ENCODE measurements around the gene OR4D1.
"Not testable (repeated sequence)": the region's sequence is repeated elsewhere in the genome, so short reads cannot be mapped to it uniquely, and the experiment has no call there.

OR4D1 gene

GRCh38 chr17:58147930-58148434, at the start of gene OR4D1:
Gene OR4D1 (plus strand): TSS chr17:58148384. CDS start chr17:58155154, 6,770 bp downstream.
- no peak for DNase-seq

- no peak for DNase-seq
Observed at GRCh38 chr17:58100506-58100905, 47.7 kb upstream of the OR4D1 start.

GRCh38 chr17:58101898-58102297, 46.3 kb upstream of the OR4D1 start:
- not testable (repeated sequence) for DNase-seq

- no peak for DNase-seq
Observed at GRCh38 chr17:58105093-58105492, 43.1 kb upstream of the OR4D1 start.

DNA sequence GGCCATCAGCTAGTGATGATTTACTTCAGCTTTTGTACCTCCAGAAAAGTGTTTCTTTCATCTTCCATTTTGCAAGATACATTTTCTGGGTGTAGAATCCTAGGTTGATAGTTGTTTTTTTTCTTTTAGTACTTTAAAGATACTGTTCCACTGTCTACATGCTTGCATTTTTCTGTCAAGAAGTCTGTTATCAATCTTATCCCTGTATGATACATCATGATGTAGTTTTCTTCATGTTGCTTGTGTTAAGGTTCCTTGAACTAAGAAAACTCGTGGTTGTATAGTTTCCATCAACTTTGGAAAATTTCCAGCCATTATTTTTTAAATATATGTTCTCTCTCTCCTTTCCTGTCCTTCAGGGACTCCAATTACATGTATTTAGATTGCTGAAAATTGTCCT, 40.9 kb upstream of the OR4D1 start:
- DNase-seq: no peak

DNA sequence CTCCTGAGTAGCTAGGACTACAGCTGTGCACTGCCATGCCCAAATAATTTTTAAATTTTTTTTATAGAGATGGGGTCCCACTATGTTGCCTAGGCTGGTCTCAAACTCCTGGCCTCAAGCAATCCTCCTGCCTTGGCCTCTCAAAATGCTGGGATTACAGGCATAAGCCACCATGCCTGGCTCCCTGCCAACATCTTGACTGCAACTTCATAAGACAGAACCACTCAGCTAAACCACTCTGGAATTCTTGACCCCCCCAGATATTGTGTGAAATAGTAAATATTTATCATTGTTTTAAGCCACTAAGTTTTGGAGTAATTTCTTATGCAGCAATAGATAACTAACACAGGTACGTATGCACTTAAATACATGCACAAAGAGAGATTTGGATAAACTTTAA, 39.0 kb upstream of the OR4D1 start:
- DNase-seq: no peak

DNA sequence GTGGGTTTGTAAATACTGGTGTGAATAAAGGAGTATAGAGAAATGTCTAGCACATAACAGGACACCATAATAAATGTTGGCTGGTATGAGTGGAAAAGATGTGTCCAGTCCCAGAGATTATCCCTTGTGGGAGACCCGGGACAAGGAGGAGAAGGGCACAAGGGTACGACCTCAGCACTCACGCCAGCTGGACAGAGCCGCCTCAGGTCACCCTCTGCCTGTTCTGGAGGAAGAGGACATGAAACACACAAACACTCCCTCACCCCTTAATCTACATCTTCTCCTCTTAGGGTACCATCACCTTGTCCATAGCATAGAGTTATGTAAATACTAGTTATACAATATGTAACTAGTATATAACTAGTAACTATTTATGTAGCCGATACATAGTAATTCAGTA, 38.2 kb upstream of the OR4D1 start:
- DNase-seq: no peak

DNA sequence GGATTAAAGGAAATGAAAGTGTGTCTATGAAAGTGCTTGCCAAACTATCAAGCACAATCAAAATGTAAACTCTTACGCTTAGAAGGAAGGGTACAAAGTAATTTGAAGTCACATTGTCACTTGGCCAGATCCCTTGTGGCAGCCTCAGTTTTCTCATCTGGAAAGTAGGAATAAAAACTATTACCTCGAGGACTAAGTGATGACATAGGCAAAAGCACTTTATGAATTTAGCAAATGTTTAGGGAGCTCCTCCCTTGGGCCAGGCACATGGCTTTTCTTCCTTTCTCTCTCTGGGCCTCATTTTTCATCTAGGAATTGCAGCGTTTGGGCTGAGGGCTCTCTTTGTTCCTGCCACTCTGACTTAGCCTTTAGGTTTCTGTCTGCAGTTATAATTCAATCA, 36.5 kb upstream of the OR4D1 start:
- DNase-seq: no peak

DNA sequence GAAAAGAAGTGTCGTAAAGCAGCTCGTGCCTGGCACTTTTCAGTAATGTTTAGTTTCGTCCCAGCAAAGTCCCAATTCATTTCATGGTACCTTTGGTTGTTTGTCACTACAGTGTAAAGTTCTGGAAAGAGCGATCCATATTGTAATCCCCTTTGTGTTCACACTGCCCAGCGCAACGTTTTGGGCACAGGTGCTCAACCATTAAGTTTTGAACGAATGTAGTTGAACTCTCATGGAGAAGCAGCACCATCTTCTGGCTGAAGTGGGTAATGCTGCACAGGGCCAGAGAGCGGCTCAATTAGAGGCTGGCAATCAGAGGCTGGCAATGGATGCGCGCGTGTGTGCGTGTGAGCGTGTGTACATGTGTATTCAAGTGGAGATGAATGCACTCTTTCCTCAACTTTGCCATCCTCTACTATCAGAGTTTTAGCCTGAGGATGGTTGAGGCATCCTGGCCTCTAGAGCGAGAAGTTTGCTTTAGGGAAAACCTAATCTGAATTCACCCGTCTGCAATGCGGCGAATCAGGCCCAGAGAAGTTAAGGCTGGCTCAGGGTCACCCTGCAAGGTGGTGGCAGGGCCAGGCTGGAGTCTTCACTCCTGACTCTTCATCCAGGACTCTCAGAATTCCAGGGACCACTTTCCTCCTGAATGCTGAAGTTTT, 35.1 kb upstream of the OR4D1 start:
- peak; percentile 52 for DNase-seq

- no peak for DNase-seq
Observed at GRCh38 chr17:58113947-58114346, 34.2 kb upstream of the OR4D1 start.

DNA sequence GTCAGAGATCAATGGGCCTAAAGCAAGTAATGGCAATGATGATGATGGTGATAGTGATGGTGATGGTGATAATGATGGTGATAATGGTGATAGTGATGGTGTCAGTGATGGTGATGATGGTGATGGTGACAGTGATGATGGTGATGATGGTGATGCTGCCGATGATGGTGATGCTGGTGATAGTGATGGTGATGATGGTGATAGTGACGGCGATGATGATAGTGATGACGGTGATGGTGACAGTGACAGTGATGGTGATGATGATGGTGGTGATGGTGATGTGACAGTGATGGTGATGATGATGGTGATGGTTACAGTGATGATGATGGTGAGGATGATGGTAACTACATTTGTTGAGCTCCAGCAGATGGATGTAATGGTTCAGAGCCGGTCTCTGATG, 30.8 kb upstream of the OR4D1 start:
- DNase-seq: no peak

GRCh38 chr17:58119491-58119890, 28.7 kb upstream of the OR4D1 start:
- DNase-seq: no peak

DNA sequence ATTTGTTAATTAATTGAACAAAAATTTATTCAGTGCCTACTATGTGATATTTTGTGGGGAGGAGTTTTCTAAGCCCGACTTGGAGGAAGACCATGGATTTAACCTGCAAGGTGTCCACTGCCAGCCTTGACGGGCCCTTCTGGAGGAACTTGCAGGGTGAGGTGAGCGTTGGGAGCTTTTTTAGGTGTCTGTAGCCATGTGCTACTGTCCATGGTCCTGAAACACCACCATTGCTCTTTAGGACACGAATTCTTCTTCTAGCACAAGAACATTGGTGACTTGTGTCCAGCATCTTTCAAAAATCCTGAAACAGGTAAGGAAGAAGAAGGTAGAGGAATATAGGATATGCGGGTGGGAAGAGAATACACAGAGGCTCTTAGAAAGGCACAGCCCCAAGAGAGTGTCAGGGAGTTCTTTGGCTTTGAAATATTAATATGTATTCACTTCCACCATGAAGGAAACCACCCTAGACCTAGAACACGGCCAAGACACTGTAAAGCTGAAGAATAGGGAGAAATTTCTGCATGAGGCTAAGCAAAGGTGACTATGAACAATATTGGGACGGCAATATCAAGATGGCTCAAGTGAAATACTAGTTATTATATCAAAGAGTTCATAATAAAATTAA, 27.9 kb upstream of the OR4D1 start:
- DNase-seq: peak; percentile 10

DNA sequence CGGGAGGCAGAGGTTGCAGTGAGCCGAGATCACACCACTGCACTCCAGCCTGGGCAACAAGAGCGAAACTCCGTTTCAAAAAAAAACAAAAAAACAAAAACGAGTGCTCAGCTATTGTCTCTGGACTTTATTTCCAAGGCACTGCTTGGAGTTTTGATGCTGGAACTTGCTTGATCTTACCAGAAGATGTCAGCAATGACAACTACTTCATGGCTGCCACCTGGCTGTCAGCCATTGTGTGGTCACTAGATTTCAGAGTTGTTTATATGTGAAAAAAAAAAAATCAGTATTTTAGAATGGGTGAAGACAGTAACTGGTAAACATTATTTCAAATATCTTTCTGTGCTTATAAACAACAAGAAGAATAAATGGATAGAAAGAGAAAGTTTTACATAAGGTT, 26.3 kb upstream of the OR4D1 start:
- peak; percentile 38 for DNase-seq

DNA sequence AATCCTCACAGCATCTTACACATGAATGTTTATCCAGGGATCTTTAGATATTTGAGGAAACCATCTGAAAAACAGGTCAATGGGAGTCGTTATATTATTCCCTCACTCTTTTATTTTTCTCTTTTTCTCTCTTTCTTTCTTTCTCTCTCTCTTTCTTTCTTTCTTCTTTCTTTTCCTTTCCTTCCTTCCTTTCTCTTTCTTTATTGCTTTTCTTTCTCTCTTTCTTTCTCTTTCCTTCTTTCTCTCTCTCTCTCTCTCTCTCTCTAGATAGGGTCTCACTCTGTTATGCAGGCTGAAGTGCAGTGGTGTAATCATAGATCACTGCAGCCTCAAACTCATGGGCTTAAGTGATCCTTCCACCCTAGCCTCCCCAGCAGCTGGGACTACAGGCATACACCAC, 20.3 kb upstream of the OR4D1 start:
- no peak for DNase-seq

- not testable (repeated sequence) for DNase-seq
Observed at GRCh38 chr17:58132697-58133096, 15.5 kb upstream of the OR4D1 start.

DNA sequence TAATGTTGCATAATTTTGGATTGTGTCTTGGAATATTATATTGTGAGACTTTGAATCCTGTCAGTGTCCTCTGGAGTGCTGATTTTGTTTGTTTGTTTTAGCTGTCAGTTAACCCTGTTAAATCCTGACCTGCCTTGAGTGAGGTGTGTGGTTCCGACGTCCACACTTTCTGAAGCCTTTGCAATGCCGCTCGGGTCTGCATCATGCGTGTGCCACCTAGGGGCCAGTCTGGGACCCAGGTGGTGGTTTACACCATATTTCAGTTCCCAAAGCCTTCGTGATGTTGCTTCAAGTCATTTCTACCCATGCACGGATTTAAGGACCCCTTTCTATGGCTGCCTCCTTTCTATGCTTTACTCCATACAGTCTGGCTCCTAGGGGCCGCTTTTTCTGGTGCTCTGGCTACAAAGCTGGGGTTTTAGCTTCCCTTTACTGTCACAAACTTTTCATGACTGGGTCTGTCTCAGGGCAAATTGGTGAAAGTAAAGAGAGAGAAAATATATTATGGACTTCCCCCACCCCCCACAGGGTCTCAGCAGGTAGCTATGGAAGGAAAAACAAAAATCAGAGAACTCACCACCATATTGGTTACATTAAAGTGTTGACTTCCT, 11.4 kb upstream of the OR4D1 start:
- DNase-seq: no peak

- no peak for DNase-seq
Observed at GRCh38 chr17:58141505-58141904, 6.7 kb upstream of the OR4D1 start.

DNA sequence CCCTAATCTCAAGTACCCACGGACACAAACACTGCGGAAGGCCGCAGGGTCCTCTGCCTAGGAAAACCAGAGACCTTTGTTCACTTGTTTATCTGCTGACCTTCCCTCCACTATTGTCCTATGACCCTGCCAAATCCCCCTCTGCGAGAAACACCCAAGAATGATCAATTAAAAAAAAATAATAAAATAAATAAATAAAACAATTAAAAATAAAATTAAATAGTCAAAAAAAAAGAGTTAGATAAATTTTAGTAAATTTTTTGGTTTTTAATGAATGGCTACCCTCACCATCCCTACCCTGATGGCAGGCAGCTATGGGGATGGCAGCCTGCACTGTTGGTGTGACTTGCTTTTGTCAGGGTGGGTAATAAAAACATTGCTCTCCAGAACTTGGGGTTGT, 4.8 kb upstream of the OR4D1 start:
- DNase-seq: not testable (repeated sequence)

- DNase-seq: no peak
Observed at GRCh38 chr17:58144801-58145200, 3.4 kb upstream of the OR4D1 start.

DNA sequence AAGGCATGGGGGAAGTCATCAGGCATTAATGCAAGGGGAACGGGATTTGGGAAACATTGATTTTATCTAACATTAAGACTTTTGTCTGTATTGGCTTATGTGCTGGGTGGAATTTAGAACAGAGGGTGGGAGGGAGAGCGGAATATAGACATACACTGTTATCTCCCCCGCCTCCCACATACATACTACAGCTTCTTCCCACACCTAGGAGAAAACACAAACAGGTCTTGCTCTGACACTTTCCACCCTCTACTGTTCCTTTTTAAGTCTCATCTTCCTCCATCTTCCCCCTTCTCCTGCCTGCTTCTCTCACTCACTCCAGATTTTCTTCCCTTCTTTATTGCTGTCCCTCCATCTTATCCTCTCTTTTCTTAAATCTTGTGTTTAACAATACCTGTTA, 425 bp downstream of the OR4D1 start:
- no peak for DNase-seq

DNA sequence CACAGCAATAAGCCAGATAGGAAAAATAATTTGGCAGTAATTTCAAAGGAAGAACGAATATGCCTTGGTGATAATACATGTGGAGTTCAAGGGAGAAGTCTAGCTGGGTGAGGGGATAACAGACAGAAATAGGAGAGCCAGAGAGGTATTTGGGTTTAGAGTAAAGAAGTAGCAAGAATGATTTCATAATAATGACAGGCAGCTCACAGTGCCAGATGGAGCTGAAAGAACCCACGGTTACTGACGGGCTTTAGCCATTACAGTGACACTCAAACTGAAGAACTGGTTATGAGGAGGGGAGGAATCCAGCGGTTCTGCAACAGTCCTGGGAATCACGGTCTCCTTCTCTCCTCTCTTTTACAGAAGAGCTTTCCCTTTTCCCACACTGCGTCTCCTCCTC, 2.2 kb downstream of the OR4D1 start:
- DNase-seq: no peak

GRCh38 chr17:58153046-58153445, 4.9 kb downstream of the OR4D1 start:
- DNase-seq: peak; percentile 27

GRCh38 chr17:58153671-58154070, 5.5 kb downstream of the OR4D1 start:
- DNase-seq: no peak
